ENCODE data around the gene TRPM1. TPM values are rescaled to one million over a fixed set of nuclear protein-coding genes. Genes with fewer than 3 reads are reported as not detected.

TRPM1 gene
- total and polyA plus RNA-seq, 4 donors, result 0.09 TPM; not detected in 3

- TF ChIP-seq, protein P1, sequence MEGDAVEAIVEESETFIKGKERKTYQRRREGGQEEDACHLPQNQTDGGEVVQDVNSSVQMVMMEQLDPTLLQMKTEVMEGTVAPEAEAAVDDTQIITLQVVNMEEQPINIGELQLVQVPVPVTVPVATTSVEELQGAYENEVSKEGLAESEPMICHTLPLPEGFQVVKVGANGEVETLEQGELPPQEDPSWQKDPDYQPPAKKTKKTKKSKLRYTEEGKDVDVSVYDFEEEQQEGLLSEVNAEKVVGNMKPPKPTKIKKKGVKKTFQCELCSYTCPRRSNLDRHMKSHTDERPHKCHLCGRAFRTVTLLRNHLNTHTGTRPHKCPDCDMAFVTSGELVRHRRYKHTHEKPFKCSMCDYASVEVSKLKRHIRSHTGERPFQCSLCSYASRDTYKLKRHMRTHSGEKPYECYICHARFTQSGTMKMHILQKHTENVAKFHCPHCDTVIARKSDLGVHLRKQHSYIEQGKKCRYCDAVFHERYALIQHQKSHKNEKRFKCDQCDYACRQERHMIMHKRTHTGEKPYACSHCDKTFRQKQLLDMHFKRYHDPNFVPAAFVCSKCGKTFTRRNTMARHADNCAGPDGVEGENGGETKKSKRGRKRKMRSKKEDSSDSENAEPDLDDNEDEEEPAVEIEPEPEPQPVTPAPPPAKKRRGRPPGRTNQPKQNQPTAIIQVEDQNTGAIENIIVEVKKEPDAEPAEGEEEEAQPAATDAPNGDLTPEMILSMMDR (IDR thresholded peaks at IDR 0.05; ENCODE audit: control extremely low read depth, extremely low read depth), result no peak
- ATAC-seq (ENCODE audit: insufficient read depth, low FRiP score) (no peak), DNase-seq (no peak)
- peaks cover 0 to under 1% (median 0%) of the 10 kb centered on the region in 3 donors for H3K27me3 ChIP-seq (ENCODE audit: control insufficient read depth in 3 of 3, insufficient read depth in 3 of 3, low read length in 2 of 3)
- WGBS, 2 donors, result 86 to 93% methylated on average over 11 of the region's 11 CpGs
- H3K9me3 ChIP-seq (ENCODE audit: control insufficient read depth in 4 of 4, insufficient read depth in 3 of 4, low read length in 3 of 4), result peaks cover 0 to 2% (median 0%) of the 10 kb centered on the region in 4 donors
- H3K4me1 ChIP-seq (ENCODE audit: control insufficient read depth in 5 of 5, insufficient read depth in 5 of 5, low read length in 5 of 5), result peaks cover 0 to 1% (median 0%) of the 10 kb centered on the region in 5 donors
- H3K27ac ChIP-seq (ENCODE audit: low read depth in 1 of 2, low read length in 1 of 2), result no peak overlapping the region
- no peak overlapping the region for H3K9ac ChIP-seq (ENCODE audit: insufficient read depth in 1 of 2, low read length in 2 of 2)
- no peaks in the 10 kb centered on the region for H3K36me3 ChIP-seq (ENCODE audit: control insufficient read depth in 4 of 4, insufficient read depth in 4 of 4, low read length in 4 of 4)
- no peak overlapping the region for H3K4me3 ChIP-seq
Observed at GRCh38 chr15:31067890-31068603, 33.5 kb downstream of the TRPM1 start.

DNA sequence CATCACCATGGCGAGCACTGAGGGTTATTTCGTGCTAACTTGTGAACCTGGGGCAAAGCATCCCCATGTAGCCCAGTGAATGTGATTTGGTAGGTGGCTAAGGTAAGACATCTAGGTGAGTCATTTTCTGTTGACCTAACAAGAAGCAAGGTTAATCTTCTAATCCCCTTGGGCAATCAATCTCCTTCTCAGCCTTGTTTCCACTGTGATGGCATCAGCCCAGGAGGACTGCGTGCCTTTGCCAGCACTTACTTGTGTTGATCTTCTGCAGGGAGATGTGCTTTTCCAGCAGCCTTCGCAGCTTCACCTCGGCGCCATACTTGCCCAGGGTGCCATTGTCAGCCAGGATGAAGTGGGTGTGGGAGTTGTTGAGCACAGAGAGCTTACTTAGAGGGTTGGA is 35.7 kb downstream of the TRPM1 start:
- H3K9me3 ChIP-seq (ENCODE audit: control insufficient read depth in 4 of 4, insufficient read depth in 3 of 4, low read length in 3 of 4), result peaks cover 0 to 2% (median 0%) of the 10 kb centered on the region in 4 donors
- peaks cover 0 to 5% (median 0%) of the 10 kb centered on the region in 3 donors for H3K27me3 ChIP-seq (ENCODE audit: control insufficient read depth in 3 of 3, insufficient read depth in 3 of 3, low read length in 2 of 3)
- H3K27ac ChIP-seq (ENCODE audit: low read depth in 1 of 2, low read length in 1 of 2), result no peak overlapping the region
- H3K9ac ChIP-seq (ENCODE audit: insufficient read depth in 1 of 2, low read length in 2 of 2), result no peak overlapping the region
- WGBS, 2 donors, result 95% methylated on average over 6 of the region's 6 CpGs
- H3K4me3 ChIP-seq, result no peak overlapping the region
- H3K36me3 ChIP-seq (ENCODE audit: control insufficient read depth in 4 of 4, insufficient read depth in 4 of 4, low read length in 4 of 4), result no peaks in the 10 kb centered on the region
- peaks cover 0 to 4% (median 0%) of the 10 kb centered on the region in 5 donors for H3K4me1 ChIP-seq (ENCODE audit: control insufficient read depth in 5 of 5, insufficient read depth in 5 of 5, low read length in 5 of 5)
- DNase-seq, result no peak
- TF ChIP-seq, protein P1 (IDR thresholded peaks at IDR 0.05; ENCODE audit: control extremely low read depth, extremely low read depth), result no peak
- no peak for ATAC-seq (ENCODE audit: insufficient read depth, low FRiP score)

GRCh38 chr15:31062911-31063310 is 38.6 kb downstream of the TRPM1 start:
- ATAC-seq (ENCODE audit: insufficient read depth, low FRiP score), result no peak
- 84 to 90% methylated on average over 17 of the region's 17 CpGs for WGBS, 2 donors
- Histone ChIP-seq H3K4me1 (ENCODE audit: control insufficient read depth in 5 of 5, insufficient read depth in 5 of 5, low read length in 5 of 5) (peaks cover 0 to 4% (median 0%) of the 10 kb centered on the region in 5 donors), H3K27me3 (ENCODE audit: control insufficient read depth in 3 of 3, insufficient read depth in 3 of 3, low read length in 2 of 3) (peaks cover 0 to 5% (median 4%) of the 10 kb centered on the region in 3 donors), H3K36me3 (ENCODE audit: control insufficient read depth in 4 of 4, insufficient read depth in 4 of 4, low read length in 4 of 4) (no peaks in the 10 kb centered on the region), H3K9me3 (ENCODE audit: control insufficient read depth in 4 of 4, insufficient read depth in 3 of 4, low read length in 3 of 4) (peaks cover 0 to 2% (median 0%) of the 10 kb centered on the region in 4 donors), H3K9ac (ENCODE audit: insufficient read depth in 1 of 2, low read length in 2 of 2) (no peak overlapping the region), H3K27ac (ENCODE audit: low read depth in 1 of 2, low read length in 1 of 2) (no peak overlapping the region), H3K4me3 (no peak overlapping the region)
- DNase-seq, result no peak
- TF ChIP-seq, protein P1 (IDR thresholded peaks at IDR 0.05; ENCODE audit: control extremely low read depth, extremely low read depth), result no peak

Data from lung (tissue), 12 donors.